ENCODE data around the gene GABARAP. TPM values are rescaled to one million over a fixed set of nuclear protein-coding genes. Genes with fewer than 3 reads are reported as not detected.
"Not testable (repeated sequence)": the region's sequence is repeated elsewhere in the genome, so short reads cannot be mapped to it uniquely, and the experiment has no call there.

Gene GABARAP
- total RNA-seq, 2 donors from 2014 or later, result 212 to 247 TPM

DNA sequence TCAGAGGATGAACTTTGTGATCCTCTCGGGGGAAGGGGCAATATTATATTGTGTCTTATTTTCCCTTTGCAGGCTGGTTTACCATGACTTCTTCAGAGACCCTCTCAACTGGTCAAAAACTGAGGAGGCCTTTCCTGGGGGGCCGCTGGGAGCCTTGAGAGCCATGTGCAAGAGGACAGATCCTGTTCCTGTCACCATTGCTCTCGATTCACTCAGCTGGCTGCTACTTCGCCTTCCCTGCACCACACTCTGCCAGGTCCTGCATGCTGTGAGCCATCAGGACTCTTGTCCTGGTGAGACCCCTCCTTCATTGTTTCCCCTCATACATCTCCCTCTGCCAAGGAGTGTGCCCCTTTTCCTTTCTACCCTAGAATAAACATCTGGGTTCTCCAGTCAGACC is 12.3 kb upstream of the GABARAP start:
- Mint-ChIP-seq H3K27me3 (no peaks in the 10 kb centered on the region), H3K36me3 (ENCODE audit: low read depth) (peaks cover 12% of the 10 kb centered on the region), H3K4me3 (peak overlapping the region; percentile 39), H3K27ac (no peak overlapping the region), H3K4me1 (peaks cover 24% of the 10 kb centered on the region)
- DNase-seq (no peak), ATAC-seq (no peak)
- H3K9me3 ChIP-seq (ENCODE audit: control insufficient read depth, low read length, poor library complexity, severe bottlenecking), result no peaks in the 10 kb centered on the region

- DNase-seq, result no peak
- H3K9me3 ChIP-seq (ENCODE audit: control insufficient read depth, low read length, poor library complexity, severe bottlenecking), result no peaks in the 10 kb centered on the region
- Mint-ChIP-seq H3K4me1 (peaks cover 33% of the 10 kb centered on the region), H3K36me3 (ENCODE audit: low read depth) (peaks cover 12% of the 10 kb centered on the region), H3K4me3 (peak overlapping the region; percentile 95), H3K27ac (peak overlapping the region; percentile 98), H3K27me3 (no peaks in the 10 kb centered on the region)
- no peak for ATAC-seq
Observed at GRCh38 chr17:7253082-7253481, 10.8 kb upstream of the GABARAP start.

- Mint-ChIP-seq H3K27ac (peak within 1 kb of the TSS; percentile 98), H3K4me3 (peak within 1 kb of the TSS; percentile 95), H3K4me1 (peaks cover 33% of the 10 kb centered on the region), H3K27me3 (no peaks in the 10 kb centered on the region), H3K36me3 (ENCODE audit: low read depth) (peaks cover 12% of the 10 kb centered on the region)
- peak; percentile 73 to 76 (median 75) for DNase-seq
- H3K9me3 ChIP-seq (ENCODE audit: control insufficient read depth, low read length, poor library complexity, severe bottlenecking), result no peaks in the 10 kb centered on the region
- ATAC-seq, result peak; percentile 59
Observed at GRCh38 chr17:7252176-7253043, 10.2 kb upstream of the GABARAP start, which contains the start of gene ELP5. Gene ELP5 (plus strand): TSS chr17:7252215. CDS start chr17:7252551, 336 bp downstream.

DNA sequence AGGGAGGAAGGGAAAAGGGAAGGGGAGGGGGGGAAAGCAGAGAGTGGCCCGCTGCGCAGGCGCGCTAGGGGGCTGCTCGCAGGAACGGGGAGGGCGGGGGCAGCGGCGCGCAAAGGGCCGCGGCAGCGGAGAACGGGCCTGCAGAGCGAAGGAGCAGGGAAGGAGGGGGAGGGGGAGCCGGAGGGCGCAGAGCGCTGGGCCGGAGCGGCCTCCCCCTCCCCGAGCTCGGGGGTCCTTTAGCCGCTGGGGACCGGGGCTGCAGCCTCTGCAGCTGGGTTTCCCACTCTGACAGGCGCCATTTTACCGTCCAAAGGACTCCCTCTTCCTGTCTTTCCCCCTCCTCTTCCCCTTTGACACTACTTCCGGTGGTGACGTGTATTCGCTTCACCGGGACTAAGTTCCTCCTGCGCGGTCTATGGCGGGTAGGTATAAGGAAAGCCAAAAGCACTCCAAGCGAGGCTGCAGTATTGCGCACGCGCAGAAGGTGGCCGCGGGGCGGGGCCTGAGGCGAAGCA is 9.5 kb upstream of the GABARAP start, which contains the start of gene CTDNEP1:
TSS of gene CTDNEP1 (minus strand) at position 74 of the 515 bp plus-strand sequence. CDS start 438 bp downstream, outside the sequence.
- ATAC-seq (peak; percentile 88), DNase-seq (peak; percentile 95 to 99 (median 96))
- H3K27ac Mint-ChIP-seq, result peak within 1 kb of the TSS; percentile 98
- H3K36me3 Mint-ChIP-seq (ENCODE audit: low read depth), result peaks cover 10% of the 10 kb centered on the region
- no peaks in the 10 kb centered on the region for H3K27me3 Mint-ChIP-seq
- H3K4me1 Mint-ChIP-seq, result peaks cover 33% of the 10 kb centered on the region
- H3K4me3 Mint-ChIP-seq, result peak within 1 kb of the TSS; percentile 95
- H3K9me3 ChIP-seq (ENCODE audit: control insufficient read depth, low read length, poor library complexity, severe bottlenecking), result no peaks in the 10 kb centered on the region

- Mint-ChIP-seq H3K4me3 (peak overlapping the region; percentile 95), H3K4me1 (peaks cover 33% of the 10 kb centered on the region), H3K27me3 (no peaks in the 10 kb centered on the region), H3K36me3 (ENCODE audit: low read depth) (peaks cover 15% of the 10 kb centered on the region), H3K27ac (peak overlapping the region; percentile 98)
- H3K9me3 ChIP-seq (ENCODE audit: control insufficient read depth, low read length, poor library complexity, severe bottlenecking), result no peaks in the 10 kb centered on the region
- DNase-seq, result peak in 2 of 3 donors; percentile 18 to 31
- peak; percentile 20 for ATAC-seq
Observed at GRCh38 chr17:7250695-7251627, 8.7 kb upstream of the GABARAP start.

- no peaks in the 10 kb centered on the region for H3K27me3 Mint-ChIP-seq
- H3K4me1 Mint-ChIP-seq, result peaks cover 33% of the 10 kb centered on the region
- H3K36me3 Mint-ChIP-seq (ENCODE audit: low read depth), result peaks cover 15% of the 10 kb centered on the region
- DNase-seq, result no peak
- peak overlapping the region; percentile 95 for H3K4me3 Mint-ChIP-seq
- H3K27ac Mint-ChIP-seq, result peak overlapping the region; percentile 98
- ATAC-seq, result no peak
- no peaks in the 10 kb centered on the region for H3K9me3 ChIP-seq (ENCODE audit: control insufficient read depth, low read length, poor library complexity, severe bottlenecking)
Observed at GRCh38 chr17:7249830-7250229, 7.6 kb upstream of the GABARAP start.

DNA sequence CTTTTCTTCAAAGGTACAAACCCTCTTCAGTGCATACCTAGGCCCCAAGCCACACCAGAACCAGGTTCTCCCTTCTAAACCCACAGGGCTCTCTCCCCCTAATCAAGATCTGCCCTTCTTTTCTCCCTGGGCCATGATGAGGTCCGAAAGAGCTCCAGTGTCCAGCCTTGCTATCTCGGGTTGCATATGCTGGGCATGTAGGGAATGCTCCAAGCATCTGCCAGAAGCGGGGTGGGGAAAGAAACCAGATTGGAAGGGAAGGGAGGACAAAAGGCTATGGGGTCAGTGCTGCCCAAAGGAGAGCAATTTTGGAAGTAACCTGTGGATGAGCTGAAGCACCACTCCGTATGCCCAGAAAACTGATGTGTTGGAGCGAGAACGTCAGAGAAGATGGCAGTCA is 7.0 kb upstream of the GABARAP start:
- H3K27ac Mint-ChIP-seq, result peak overlapping the region; percentile 98
- peaks cover 12% of the 10 kb centered on the region for H3K36me3 Mint-ChIP-seq (ENCODE audit: low read depth)
- H3K4me3 Mint-ChIP-seq, result peak overlapping the region; percentile 81
- DNase-seq (no peak), ATAC-seq (no peak)
- H3K27me3 Mint-ChIP-seq, result no peaks in the 10 kb centered on the region
- no peaks in the 10 kb centered on the region for H3K9me3 ChIP-seq (ENCODE audit: control insufficient read depth, low read length, poor library complexity, severe bottlenecking)
- peaks cover 33% of the 10 kb centered on the region for H3K4me1 Mint-ChIP-seq

DNA sequence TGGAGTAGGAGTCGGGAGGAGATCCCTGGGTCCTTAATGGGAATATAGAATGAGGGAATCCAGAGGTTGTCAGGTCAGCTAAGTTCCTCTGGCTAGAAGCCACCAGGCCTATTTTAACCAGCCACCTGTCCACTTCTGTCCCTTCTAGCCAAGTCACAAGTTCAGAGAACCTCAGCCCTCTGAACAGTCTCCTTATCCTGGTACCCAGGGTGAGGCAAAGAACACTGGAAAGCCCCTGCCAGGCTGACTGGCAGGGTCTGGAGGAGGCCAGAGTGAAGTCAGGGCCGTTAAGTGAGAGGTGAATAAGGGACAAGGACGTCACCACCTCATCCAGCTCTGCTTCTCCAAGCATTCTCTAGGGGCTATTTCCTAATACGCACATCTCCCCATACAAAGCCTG is 6.5 kb upstream of the GABARAP start:
- no peak for DNase-seq
- no peak for ATAC-seq
- no peaks in the 10 kb centered on the region for H3K9me3 ChIP-seq (ENCODE audit: control insufficient read depth, low read length, poor library complexity, severe bottlenecking)
- Mint-ChIP-seq H3K4me1 (peaks cover 31% of the 10 kb centered on the region), H3K27me3 (no peaks in the 10 kb centered on the region), H3K27ac (peak overlapping the region; percentile 98), H3K4me3 (peak overlapping the region; percentile 81), H3K36me3 (ENCODE audit: low read depth) (peaks cover 12% of the 10 kb centered on the region)

DNA sequence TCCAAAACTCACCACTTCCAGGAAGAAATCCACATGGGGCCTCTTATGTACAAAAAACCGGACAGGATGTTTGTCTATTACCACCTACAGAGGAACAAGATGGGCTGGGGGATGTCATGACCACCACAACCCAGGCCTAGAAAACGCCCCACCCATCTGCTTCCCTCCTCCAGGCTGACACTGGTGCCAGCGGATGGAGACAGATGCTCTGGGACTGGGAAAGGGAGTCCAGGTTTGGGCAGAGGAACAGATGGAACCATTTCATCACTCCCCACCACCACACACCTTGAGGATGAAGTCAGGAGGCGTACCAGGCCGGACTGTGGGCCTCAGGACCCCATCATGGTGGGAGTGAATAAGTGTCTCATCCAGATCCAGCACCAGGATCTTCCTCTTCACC is 4.5 kb upstream of the GABARAP start:
- H3K36me3 Mint-ChIP-seq (ENCODE audit: low read depth), result peaks cover 8% of the 10 kb centered on the region
- H3K9me3 ChIP-seq (ENCODE audit: control insufficient read depth, low read length, poor library complexity, severe bottlenecking), result no peaks in the 10 kb centered on the region
- no peak for DNase-seq
- no peak for ATAC-seq
- peaks cover 32% of the 10 kb centered on the region for H3K4me1 Mint-ChIP-seq
- H3K27ac Mint-ChIP-seq, result peak overlapping the region; percentile 57
- no peak overlapping the region for H3K4me3 Mint-ChIP-seq
- H3K27me3 Mint-ChIP-seq, result no peaks in the 10 kb centered on the region

DNA sequence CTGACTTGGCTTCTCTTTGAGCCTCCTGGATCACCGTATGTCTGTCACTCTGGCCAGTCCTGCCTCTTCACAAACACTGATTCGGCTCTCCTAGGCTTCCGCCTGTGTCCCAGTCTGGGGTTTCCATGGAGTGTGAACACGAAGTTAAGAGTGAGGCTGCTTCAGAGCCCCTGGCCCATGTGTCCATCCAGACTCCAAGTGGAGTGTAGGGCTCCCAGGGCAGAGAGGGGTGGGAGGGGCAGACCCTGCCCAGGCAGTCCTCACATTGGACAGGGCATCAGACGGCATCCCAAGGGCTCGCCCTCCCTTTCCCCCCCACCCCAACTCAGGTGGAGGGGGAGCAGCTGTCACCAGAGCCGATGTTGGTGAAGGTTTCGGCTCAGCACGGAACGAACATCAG is 1.6 kb upstream of the GABARAP start:
- not testable (repeated sequence) for H3K27me3 Mint-ChIP-seq; DNase-seq; H3K9me3 ChIP-seq (ENCODE audit: control insufficient read depth, low read length, poor library complexity, severe bottlenecking); ATAC-seq; H3K4me3 Mint-ChIP-seq; H3K36me3 Mint-ChIP-seq (ENCODE audit: low read depth)
- Mint-ChIP-seq H3K27ac (peak overlapping the region; percentile 100), H3K4me1 (peaks cover 34% of the 10 kb centered on the region)

DNA sequence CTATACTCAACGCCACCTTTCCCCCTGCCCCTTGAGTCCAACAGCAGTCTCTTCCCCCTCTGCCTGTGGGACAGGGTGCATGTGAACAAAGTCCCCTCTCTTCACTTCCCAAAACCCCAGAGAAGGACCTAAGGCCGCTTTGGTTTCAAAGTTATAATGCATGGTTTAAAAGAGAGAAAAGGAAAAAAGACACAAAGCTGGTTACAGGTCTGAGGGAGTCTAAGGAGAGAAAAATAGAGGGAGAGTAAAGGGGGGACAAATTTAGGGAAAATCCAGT is 1.1 kb upstream of the GABARAP start:
- H3K27ac Mint-ChIP-seq, result peak overlapping the region; percentile 100
- DNase-seq (no peak), ATAC-seq (no peak)
- peaks cover 33% of the 10 kb centered on the region for H3K4me1 Mint-ChIP-seq
- H3K27me3 Mint-ChIP-seq, result no peaks in the 10 kb centered on the region
- peak overlapping the region; percentile 99 for H3K4me3 Mint-ChIP-seq
- H3K36me3 Mint-ChIP-seq (ENCODE audit: low read depth), result peaks cover 8% of the 10 kb centered on the region
- H3K9me3 ChIP-seq (ENCODE audit: control insufficient read depth, low read length, poor library complexity, severe bottlenecking), result no peaks in the 10 kb centered on the region

DNA sequence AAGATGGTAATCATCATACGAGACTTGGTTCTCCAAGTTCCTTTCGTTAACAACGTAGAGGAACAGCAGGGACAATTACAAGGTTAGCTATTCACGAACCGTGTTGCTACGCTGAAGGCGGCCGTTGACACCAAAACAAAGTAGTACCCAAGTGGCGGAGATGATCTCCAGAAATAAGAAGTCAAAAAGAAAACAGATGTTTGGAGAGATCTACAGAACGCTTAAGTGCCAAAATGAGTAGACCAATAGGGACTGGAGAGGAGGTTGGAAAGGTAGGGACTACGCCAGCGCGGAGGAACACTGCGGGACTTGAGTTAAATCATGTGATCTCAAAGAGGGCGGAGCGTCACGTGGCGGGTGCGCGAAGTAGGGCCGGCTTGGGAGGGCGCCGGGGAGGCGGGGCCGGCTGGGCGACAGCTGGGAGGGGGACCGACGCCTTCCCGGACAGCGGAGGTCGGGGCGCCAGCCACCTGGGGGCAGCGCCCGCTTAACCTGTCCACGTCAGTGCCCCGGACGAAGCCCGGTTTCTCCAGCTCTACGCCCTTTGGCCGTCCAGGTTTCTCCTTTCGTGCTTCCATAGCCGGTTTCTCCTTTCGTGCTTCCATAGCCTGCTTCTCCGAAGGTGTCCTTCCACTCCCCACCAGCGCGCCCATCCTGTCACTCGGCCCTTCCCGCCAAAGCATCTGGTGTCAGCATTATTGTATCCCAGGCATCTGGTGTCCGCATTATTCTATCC is 636 bp upstream of the GABARAP start:
- H3K9me3 ChIP-seq (ENCODE audit: control insufficient read depth, low read length, poor library complexity, severe bottlenecking), result no peaks in the 10 kb centered on the region
- Mint-ChIP-seq H3K4me3 (peak overlapping the region; percentile 99), H3K36me3 (ENCODE audit: low read depth) (peaks cover 8% of the 10 kb centered on the region), H3K4me1 (peaks cover 33% of the 10 kb centered on the region), H3K27ac (peak overlapping the region; percentile 100), H3K27me3 (no peaks in the 10 kb centered on the region)
- ATAC-seq, result peak; percentile 55
- DNase-seq, result peak; percentile 87 to 91 (median 91)

Data from T-helper 17 cell (primary cell).